ENCODE measurements around the gene TAS2R14. TPM values are rescaled to one million over a fixed set of nuclear protein-coding genes. Genes with fewer than 3 reads are reported as not detected.

Gene TAS2R14
- total RNA-seq, 4 donors from 2014 or later, result 0.27 to 3.0 (median 0.29) TPM; not detected in 1

GRCh38 chr12:10943167-10943566 lies 4.1 kb upstream of the TAS2R14 start:
- ATAC-seq (no peak), DNase-seq (no peak)
- intact Hi-C loops (cut with DNase I; ENCODE audit: low total_unique reads) (no loop called here), in situ Hi-C loops (cut with MboI; ENCODE audit: low sequenced_read_pairs in 4 of 4) (no loop called here)
- no peaks in the 10 kb centered on the region for H3K36me3 ChIP-seq
- TF ChIP-seq CTCF (IDR thresholded peaks at IDR 0.05 in 4 of 5, conservative IDR thresholded peaks at IDR 0.05 in 1 of 5), result no peak
- TF ChIP-seq POLR2A (IDR thresholded peaks at IDR 0.05), result no peak
- H3K27me3 ChIP-seq, result no peaks in the 10 kb centered on the region
- H3K4me3 ChIP-seq, result no peak overlapping the region
- no peaks in the 10 kb centered on the region for H3K9me3 ChIP-seq
- H3K4me1 ChIP-seq, result no peaks in the 10 kb centered on the region
- H3K27ac ChIP-seq, result no peak overlapping the region

- H3K27ac ChIP-seq, result no peak overlapping the region
- intact Hi-C loops (cut with DNase I; ENCODE audit: low total_unique reads), result no loop called here
- no peaks in the 10 kb centered on the region for H3K36me3 ChIP-seq
- DNase-seq (no peak), ATAC-seq (no peak)
- TF ChIP-seq POLR2A (IDR thresholded peaks at IDR 0.05) (no peak), CTCF (IDR thresholded peaks at IDR 0.05 in 4 of 5, conservative IDR thresholded peaks at IDR 0.05 in 1 of 5) (no peak)
- H3K4me3 ChIP-seq, result no peak overlapping the region
- H3K9me3 ChIP-seq, result no peaks in the 10 kb centered on the region
- in situ Hi-C loops (cut with MboI; ENCODE audit: low sequenced_read_pairs in 4 of 4), result no loop called here
- no peaks in the 10 kb centered on the region for H3K4me1 ChIP-seq
- H3K27me3 ChIP-seq, result no peaks in the 10 kb centered on the region
Observed at GRCh38 chr12:10941916-10942607, 3.0 kb upstream of the TAS2R14 start.

- Histone ChIP-seq H3K36me3 (no peaks in the 10 kb centered on the region), H3K4me1 (no peaks in the 10 kb centered on the region), H3K9me3 (no peaks in the 10 kb centered on the region), H3K4me3 (no peak overlapping the region), H3K27me3 (no peaks in the 10 kb centered on the region), H3K27ac (no peak overlapping the region)
- TF ChIP-seq POLR2A (IDR thresholded peaks at IDR 0.05) (no peak), CTCF (IDR thresholded peaks at IDR 0.05 in 4 of 5, conservative IDR thresholded peaks at IDR 0.05 in 1 of 5) (no peak)
- no peak for ATAC-seq
- intact Hi-C loops (cut with DNase I; ENCODE audit: low total_unique reads), result no loop called here
- in situ Hi-C loops (cut with MboI; ENCODE audit: low sequenced_read_pairs in 4 of 4), result no loop called here
- DNase-seq, result no peak
Observed at GRCh38 chr12:10941369-10941768, 2.3 kb upstream of the TAS2R14 start.

- no peak for ATAC-seq
- no peak for DNase-seq
- Histone ChIP-seq H3K27me3 (no peaks in the 10 kb centered on the region), H3K27ac (no peak overlapping the region), H3K9me3 (no peaks in the 10 kb centered on the region), H3K4me3 (no peak overlapping the region), H3K36me3 (no peaks in the 10 kb centered on the region), H3K4me1 (no peaks in the 10 kb centered on the region)
- TF ChIP-seq POLR2A (IDR thresholded peaks at IDR 0.05), result no peak
- no peak for TF ChIP-seq CTCF (IDR thresholded peaks at IDR 0.05 in 4 of 5, conservative IDR thresholded peaks at IDR 0.05 in 1 of 5)
- in situ Hi-C loops (cut with MboI; ENCODE audit: low sequenced_read_pairs in 4 of 4) (no loop called here), intact Hi-C loops (cut with DNase I; ENCODE audit: low total_unique reads) (no loop called here)
Observed at GRCh38 chr12:10940389-10940788, 1.3 kb upstream of the TAS2R14 start.

- intact Hi-C loops (cut with DNase I; ENCODE audit: low total_unique reads), result no loop called here
- in situ Hi-C loops (cut with MboI; ENCODE audit: low sequenced_read_pairs in 4 of 4), result no loop called here
- no peaks in the 10 kb centered on the region for H3K36me3 ChIP-seq
- DNase-seq (no peak), ATAC-seq (no peak)
- H3K4me3 ChIP-seq, result no peak overlapping the region
- no peaks in the 10 kb centered on the region for H3K27me3 ChIP-seq
- no peak overlapping the region for H3K27ac ChIP-seq
- no peaks in the 10 kb centered on the region for H3K4me1 ChIP-seq
- TF ChIP-seq POLR2A (IDR thresholded peaks at IDR 0.05) (no peak), CTCF (IDR thresholded peaks at IDR 0.05 in 4 of 5, conservative IDR thresholded peaks at IDR 0.05 in 1 of 5) (no peak)
- H3K9me3 ChIP-seq, result no peaks in the 10 kb centered on the region
Observed at GRCh38 chr12:10936506-10936905, 2.6 kb downstream of the TAS2R14 start.
